GM12891 (cell line): ENCODE data around the gene CDC42BPG.

ENCODE experiments used
- POLR2A ChIP-seq: IDR thresholded peaks from 2 replicates; pipeline ENCODE4 v1.6.1; 2011; ENCODE audit warnings: low read depth, low read length, control low read depth
- POU2F2 ChIP-seq: IDR thresholded peaks from 2 replicates; pipeline ENCODE4 v1.6.1; 2011; ENCODE audit warnings: low read depth, mild to moderate bottlenecking, control low read depth, low read length, moderate library complexity
- SPI1 ChIP-seq: IDR thresholded peaks from 2 replicates; pipeline ENCODE4 v1.6.1; 2011; ENCODE audit warnings: low read depth, low read length, control low read depth
- TAF1 ChIP-seq: IDR thresholded peaks from 2 replicates; pipeline ENCODE4 v1.6.1; 2011; ENCODE audit warnings: low read depth, low read length, control low read depth

DNA sequence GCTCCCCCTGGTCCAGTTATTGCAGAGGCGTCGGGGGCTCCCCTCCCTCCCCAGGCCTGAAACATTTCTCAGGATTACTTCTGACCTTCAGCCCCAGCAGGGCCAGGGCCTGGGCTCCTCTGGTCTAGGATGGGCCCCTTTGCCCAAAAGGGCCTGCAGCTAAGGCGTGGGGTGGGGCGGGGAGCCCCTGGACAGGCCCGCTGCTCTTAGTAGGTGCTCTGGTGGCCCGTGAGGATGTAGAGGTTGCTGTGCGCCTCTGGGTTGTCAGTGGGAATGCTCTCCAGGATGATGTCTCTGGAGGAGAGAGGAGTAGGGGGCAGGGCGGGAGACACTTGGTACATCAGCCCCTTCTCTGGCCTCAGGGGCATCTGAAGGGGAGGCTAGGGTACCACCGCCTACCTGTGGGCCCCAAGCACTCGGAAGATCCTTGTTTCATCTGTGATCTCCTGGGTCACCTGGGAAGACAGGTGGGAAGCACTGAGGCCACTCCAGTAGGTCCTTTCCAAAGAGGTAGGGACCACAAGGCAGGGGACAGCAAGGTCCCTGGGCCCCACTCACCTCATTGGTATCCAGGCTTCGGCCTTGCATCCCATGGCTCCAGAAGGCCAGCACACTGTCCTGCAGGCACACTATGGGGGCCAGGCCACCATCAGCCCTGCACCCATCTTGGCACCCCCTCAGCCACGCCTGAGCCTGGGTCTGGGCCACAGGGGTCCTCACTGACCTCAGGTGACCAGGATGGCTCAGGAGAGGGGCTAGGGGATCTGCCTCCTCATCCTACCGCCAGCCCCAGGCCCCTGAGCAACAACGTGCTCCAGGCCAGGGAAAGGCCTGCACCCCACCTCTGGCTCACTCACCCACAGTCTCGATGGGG is 54.9 kb downstream of the CDC42BPG start:
- TF ChIP-seq POLR2A (no peak), SPI1 (no peak), POU2F2 (no peak), TAF1 (no peak)
